Loucy (cell line): ENCODE measurements around the gene CCDC17.
"Not testable (repeated sequence)": the region's sequence is repeated elsewhere in the genome, so short reads cannot be mapped to it uniquely, and the experiment has no call there.

Source experiments
- H2AFZ ChIP-seq: fragments of 200-600 bp; sonication (generic); 2 replicates; pipeline ENCODE4 v1.6.0; 2016; ENCODE audit warnings: antibody characterized with exemption, mild to moderate bottlenecking, low read length, moderate library complexity
- H3F3A ChIP-seq: fragments of 200-600 bp; 2 replicates; pipeline ENCODE4 v1.6.0; 2016; ENCODE audit warnings: antibody characterized with exemption, low read depth, mild to moderate bottlenecking
- H3K27me3 ChIP-seq: fragments of 200-600 bp; sonication (generic); 2 replicates; pipeline ENCODE4 v1.6.1; 2014; ENCODE audit warnings: low read length, mild to moderate bottlenecking; ENCODE audit not compliant: insufficient read depth, poor library complexity, severe bottlenecking
- H3K36me3 ChIP-seq: fragments of 200-600 bp; sonication (generic); 2 replicates; pipeline ENCODE4 v1.6.1; 2016; ENCODE audit warnings: low read length; ENCODE audit not compliant: insufficient read depth
- H3K4me1 ChIP-seq: fragments of 200-600 bp; sonication (generic); 2 replicates; pipeline ENCODE4 v1.5.1; 2014; ENCODE audit warnings: low read length, mild to moderate bottlenecking; ENCODE audit not compliant: insufficient read depth, poor library complexity, severe bottlenecking
- H3K4me2 ChIP-seq: fragments of 200-600 bp; sonication (generic); 2 replicates; pipeline ENCODE4 v1.6.0; 2014; ENCODE audit warnings: antibody characterized with exemption, low read length, low read depth, mild to moderate bottlenecking; ENCODE audit not compliant: poor library complexity, severe bottlenecking
- H3K4me3 ChIP-seq: fragments of 200-600 bp; sonication (generic); 2 replicates; pipeline ENCODE4 v1.5.1; 2014; ENCODE audit warnings: low read length, mild to moderate bottlenecking, mixed read lengths; ENCODE audit not compliant: poor library complexity, severe bottlenecking
- H3K79me2 ChIP-seq: fragments of 200-600 bp; sonication (generic); 2 replicates; pipeline ENCODE4 v1.6.1; 2014; ENCODE audit warnings: low read length; ENCODE audit not compliant: insufficient read depth
- H3K9ac ChIP-seq: fragments of 200-600 bp; sonication (generic); 2 replicates; pipeline ENCODE4 v1.6.0; 2014; ENCODE audit warnings: mild to moderate bottlenecking, low read depth, low read length, moderate library complexity; ENCODE audit not compliant: poor library complexity, severe bottlenecking
- H3K9me2 ChIP-seq: fragments of 200-600 bp; sonication (generic); replicated peaks from 2 replicates; pipeline ENCODE4 v1.6.1; 2016; ENCODE audit warnings: low read depth, low read length, mixed read lengths
- H3K9me3 ChIP-seq: fragments of 200-600 bp; sonication (generic); 2 replicates; pipeline ENCODE4 v1.6.1; 2014; ENCODE audit warnings: mild to moderate bottlenecking, antibody characterized with exemption, low read length, low read depth; ENCODE audit not compliant: insufficient read depth
- H4K20me1 ChIP-seq: fragments of 200-600 bp; sonication (generic); 2 replicates; pipeline ENCODE4 v1.6.0; 2014; ENCODE audit warnings: antibody characterized with exemption, low read length, mild to moderate bottlenecking; ENCODE audit not compliant: insufficient read depth, poor library complexity, severe bottlenecking
- CTCF ChIP-seq: fragments of 200-600 bp; sonication (generic); conservative IDR thresholded peaks from 2 replicates; pipeline ENCODE4 v1.5.1; 2014; ENCODE audit warnings: mild to moderate bottlenecking, antibody characterized with exemption, low read length
- EZH2phosphoT487 ChIP-seq: fragments of 200-600 bp; IDR thresholded peaks from 2 replicates; pipeline ENCODE4 v1.6.1; 2018; ENCODE audit warnings: antibody characterized with exemption, mild to moderate bottlenecking, moderate library complexity, borderline replicate concordance

CCDC17 gene

DNA sequence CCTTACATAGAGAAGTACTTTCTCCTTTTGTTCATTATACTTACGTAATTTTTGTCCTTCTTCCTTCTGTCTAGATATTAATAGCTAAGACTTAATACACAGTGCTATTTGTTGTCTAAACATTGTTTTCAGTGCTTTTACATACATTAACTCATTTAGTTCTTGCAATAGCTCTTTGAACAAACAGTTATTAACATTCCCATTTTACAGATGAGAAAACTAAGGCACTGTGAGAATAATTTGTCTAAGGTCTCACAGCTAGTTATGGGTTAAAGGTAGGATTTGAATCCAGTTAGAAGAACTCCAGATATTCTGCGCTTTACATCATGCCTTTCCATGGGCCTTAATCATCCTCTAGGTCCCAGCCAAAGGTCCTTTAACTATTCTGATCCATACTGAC lies 19.6 kb downstream of the CCDC17 start:
- peaks cover 79% of the 10 kb centered on the region for H3K79me2 ChIP-seq

DNA sequence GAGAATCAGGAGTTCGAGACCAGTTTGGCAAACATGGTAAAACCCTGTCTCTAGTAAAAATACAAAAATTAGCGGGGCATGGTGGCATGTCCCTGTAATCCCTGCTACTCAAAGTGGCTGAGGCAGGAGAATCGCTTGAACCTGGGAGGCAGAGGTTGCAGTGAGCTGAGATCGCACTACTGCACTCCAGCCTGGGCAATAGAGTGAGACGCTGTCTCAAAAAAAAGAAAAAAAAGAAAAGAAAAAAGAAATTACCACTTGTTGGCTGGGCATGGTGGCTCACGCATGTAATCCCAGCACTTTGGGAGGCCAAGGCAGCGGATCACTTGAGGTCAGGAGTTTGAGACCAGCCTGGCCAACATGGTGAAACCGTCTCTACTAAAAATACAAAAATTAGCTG lies 27.1 kb downstream of the CCDC17 start:
- H3K9ac ChIP-seq, H2AFZ ChIP-seq, H3F3A ChIP-seq, H3K4me2 ChIP-seq, H3K9me3 ChIP-seq, H3K4me3 ChIP-seq, H3K4me1 ChIP-seq, H3K9me2 ChIP-seq, H3K27me3 ChIP-seq: not testable (repeated sequence)
- H4K20me1 ChIP-seq = peaks cover 89% of the 10 kb centered on the region
- peaks cover 86% of the 10 kb centered on the region for H3K36me3 ChIP-seq
- peaks cover 100% of the 10 kb centered on the region for H3K79me2 ChIP-seq

More for the DNA sequence above, 19.6 kb downstream of the CCDC17 start:
- Histone ChIP-seq H3F3A (no peaks in the 10 kb centered on the region), H3K4me1 (peaks cover 5% of the 10 kb centered on the region), H3K9ac (no peak overlapping the region), H3K36me3 (peaks cover 96% of the 10 kb centered on the region), H3K9me3 (no peaks in the 10 kb centered on the region), H2AFZ (no peak overlapping the region), H4K20me1 (peaks cover 80% of the 10 kb centered on the region), H3K4me3 (no peak overlapping the region), H3K27me3 (no peaks in the 10 kb centered on the region), H3K9me2 (no peaks in the 10 kb centered on the region), H3K4me2 (no peak overlapping the region)
- TF ChIP-seq CTCF (no peak), EZH2phosphoT487 (no peak)

- H3K36me3 ChIP-seq = peaks cover 73% of the 10 kb centered on the region; the same call in 1 of the 2 replicates
- TF ChIP-seq EZH2phosphoT487 (no peak), CTCF (no peak)
- peaks cover 100% of the 10 kb centered on the region for H3K79me2 ChIP-seq
- no peaks in the 10 kb centered on the region for H3K9me2 ChIP-seq
- no peak overlapping the region for H3K9ac ChIP-seq
- no peak overlapping the region for H3K4me2 ChIP-seq
- no peak overlapping the region for H3K4me3 ChIP-seq
- no peaks in the 10 kb centered on the region for H3K27me3 ChIP-seq
- no peaks in the 10 kb centered on the region for H3F3A ChIP-seq
- H2AFZ ChIP-seq = no peak overlapping the region
- peaks cover 91% of the 10 kb centered on the region for H4K20me1 ChIP-seq
- H3K4me1 ChIP-seq = peaks cover 10% of the 10 kb centered on the region
- no peaks in the 10 kb centered on the region for H3K9me3 ChIP-seq
These were observed 29.4 kb downstream of the CCDC17 start for GRCh38 chr1:45594412-45594811.

GRCh38 chr1:45589861-45590260 lies 34.0 kb downstream of the CCDC17 start:
- Histone ChIP-seq H3K79me2 (peaks cover 100% of the 10 kb centered on the region), H4K20me1 (peaks cover 94% of the 10 kb centered on the region), H3K36me3 (peaks cover 46% of the 10 kb centered on the region; the same call in 1 of the 2 replicates), H3K4me2 (peak overlapping the region; percentile 62), H3K9me3 (no peaks in the 10 kb centered on the region), H3K9me2 (no peaks in the 10 kb centered on the region), H2AFZ (no peak overlapping the region), H3K4me1 (peaks cover 35% of the 10 kb centered on the region), H3K4me3 (no peak overlapping the region), H3K27me3 (no peaks in the 10 kb centered on the region), H3K9ac (no peak overlapping the region), H3F3A (no peaks in the 10 kb centered on the region)
- TF ChIP-seq EZH2phosphoT487 (no peak), CTCF (no peak)
